Gastrocnemius medialis (tissue), 4 donors: ENCODE results near the gene PSRC1.

Experiments used
- CTCF ChIP-seq, 5 experiments: fragments of 450-650 bp in 3 of 5; fragments of 200-600 bp in 2 of 5; sonication (generic) in 2 of 5; IDR thresholded peaks in 4 of 5; conservative IDR thresholded peaks in 1 of 5; 1 replicate in 4 of 5; 2 replicates in 1 of 5; pipeline ENCODE4 v1.5.1; 2016 to 2019; ENCODE audit warnings: antibody characterized with exemption in 5 of 5, mild to moderate bottlenecking in 3 of 5, moderate library complexity in 3 of 5
- POLR2A ChIP-seq, 2 donors: fragments of 450-650 bp; IDR thresholded peaks; one replicate each; pipeline ENCODE4 v1.6.1; 2017; ENCODE audit warnings: antibody characterized with exemption in 2 of 2, mild to moderate bottlenecking in 2 of 2, moderate library complexity in 2 of 2

GRCh38 chr1:109266965-109267364 lies 16.0 kb downstream of the PSRC1 start:
- TF ChIP-seq CTCF (IDR thresholded peaks at IDR 0.05 in 4 of 5, conservative IDR thresholded peaks at IDR 0.05 in 1 of 5) (no peak), POLR2A (IDR thresholded peaks at IDR 0.05) (no peak)
